HepG2 (cell line): ENCODE data around the gene SLC48A1. TPM values are rescaled to one million over a fixed set of nuclear protein-coding genes. Genes with fewer than 3 reads are reported as not detected.

Experiments
- FOSL2 ChIP-seq: sonication (generic); formaldehyde crosslinking; IDR thresholded peaks from 2 replicates; pipeline ENCODE4 v1.4.0; 2020; ENCODE audit warnings: missing genetic modification reagents
- FOXA3 ChIP-seq: IDR thresholded peaks from 2 replicates; pipeline ENCODE4 v1.6.1; 2016; ENCODE audit warnings: missing genetic modification reagents, missing compliant biosample characterization
- GATAD2A ChIP-seq: IDR thresholded peaks from 2 replicates; pipeline ENCODE4 v1.6.1; 2016
- KMT2A ChIP-seq: sonication (generic); formaldehyde crosslinking; IDR thresholded peaks from 2 replicates; pipeline ENCODE4 v1.4.0; 2020; ENCODE audit warnings: missing genetic modification reagents
- MTF1 ChIP-seq: sonication (generic); formaldehyde crosslinking; IDR thresholded peaks from 2 replicates; pipeline ENCODE4 v1.5.0; 2020; ENCODE audit warnings: missing genetic modification reagents
- NCOA2 ChIP-seq: sonication (generic); formaldehyde crosslinking; IDR thresholded peaks from 2 replicates; pipeline ENCODE4 v1.8.0; 2022; ENCODE audit warnings: inconsistent platforms
- NRL ChIP-seq: sonication (generic); formaldehyde crosslinking; IDR thresholded peaks from 2 replicates; pipeline ENCODE4 v1.5.0; 2020; ENCODE audit warnings: missing genetic modification reagents, mild to moderate bottlenecking, moderate library complexity, borderline replicate concordance
- PHF21A ChIP-seq: sonication (generic); formaldehyde crosslinking; IDR thresholded peaks from 2 replicates; pipeline ENCODE4 v1.5.0; 2020; ENCODE audit warnings: mild to moderate bottlenecking, missing genetic modification reagents
- POLR2A ChIP-seq, 2 experiments: IDR thresholded peaks; 2 replicates each; pipeline ENCODE4 v1.6.1; 2011; ENCODE audit warnings: low read depth in 2 of 2, low read length in 2 of 2, mild to moderate bottlenecking in 1 of 2, moderate library complexity in 1 of 2; ENCODE audit not compliant: insufficient read depth in 1 of 2
- PPARG ChIP-seq: conservative IDR thresholded peaks from 2 replicates; pipeline ENCODE4 v1.6.1; 2016; ENCODE audit warnings: missing biosample characterization, missing genetic modification reagents
- SP5 ChIP-seq: IDR thresholded peaks from 2 replicates; pipeline ENCODE4 v1.6.1; 2016; ENCODE audit warnings: low read depth, borderline replicate concordance
- SUZ12 ChIP-seq: fragments of 150-350 bp; IDR thresholded peaks from 2 replicates; pipeline ENCODE4 v1.6.1; 2014; ENCODE audit warnings: low read depth, low read length
- TAF1 ChIP-seq: sonication (generic); formaldehyde crosslinking; IDR thresholded peaks from 2 replicates; pipeline ENCODE4 v1.4.0; 2020; ENCODE audit warnings: missing genetic modification reagents
- TCF7 ChIP-seq: sonication (generic); IDR thresholded peaks from 2 replicates; pipeline ENCODE4 v1.6.1; 2016; ENCODE audit warnings: antibody characterized with exemption, low read depth
- YEATS4 ChIP-seq: sonication (generic); formaldehyde crosslinking; IDR thresholded peaks from 2 replicates; pipeline ENCODE4 v1.4.0; 2020; ENCODE audit warnings: missing genetic modification reagents, borderline replicate concordance
- ZBTB38 ChIP-seq: sonication (generic); formaldehyde crosslinking; IDR thresholded peaks from 2 replicates; pipeline ENCODE4 v1.5.1; 2020; ENCODE audit warnings: mild to moderate bottlenecking, missing genetic modification reagents
- ZNF251 ChIP-seq: sonication (generic); formaldehyde crosslinking; IDR thresholded peaks from 2 replicates; pipeline ENCODE4 v1.9.0; 2021; ENCODE audit warnings: mild to moderate bottlenecking, missing genetic modification reagents
- ZNF331 ChIP-seq: sonication (generic); formaldehyde crosslinking; IDR thresholded peaks from 2 replicates; pipeline ENCODE4 v1.4.0; 2020; ENCODE audit warnings: missing genetic modification reagents
- ZNF589 ChIP-seq: sonication (generic); formaldehyde crosslinking; conservative IDR thresholded peaks from 2 replicates; pipeline ENCODE4 v1.8.0; 2022; ENCODE audit warnings: mild to moderate bottlenecking, moderate library complexity, missing genetic modification reagents
- ZNF615 ChIP-seq: sonication (generic); formaldehyde crosslinking; IDR thresholded peaks from 2 replicates; pipeline ENCODE4 v1.5.0; 2020; ENCODE audit warnings: mild to moderate bottlenecking, missing genetic modification reagents, borderline replicate concordance
- polyA plus RNA-seq, 8 experiments: library from polyadenylated mRNA; depleted of rRNA in 3 of 8; stranded (reverse) in 7 of 8; unstranded in 1 of 8; fragments of >200 nt; fragmentation: Illumina TruSeq in 4 of 8; extraction: Trizol in 4 of 8; gene quantifications; 2 replicates each; pipeline versions ENCODE4 v1.2.1 to v1.2.3, GENCODE V29; 2011 to 2016; ENCODE audit warnings: low read depth in 4 of 8, missing spikeins in 1 of 8, mixed read lengths in 1 of 8; ENCODE audit not compliant: insufficient read depth in 1 of 8
- total RNA-seq, 5 experiments: library from RNA; depleted of rRNA; stranded (reverse); fragments of >200 nt; fragmentation: Illumina TruSeq; extraction: Trizol; gene quantifications; 2 replicates each; pipeline ENCODE4 v1.2.3, GENCODE V29; 2016; ENCODE audit warnings: low read depth in 1 of 5
- TF ChIP-seq, protein P1 (sequence below): sonication (generic); formaldehyde crosslinking; IDR thresholded peaks from 2 replicates; pipeline ENCODE4 v1.4.0; 2020; ENCODE audit warnings: missing genetic modification reagents
- TF ChIP-seq, protein P2 (sequence below): IDR thresholded peaks from 2 replicates; pipeline ENCODE4 v1.6.1; 2016; ENCODE audit warnings: mild to moderate bottlenecking, missing biosample characterization, missing genetic modification reagents
- TF ChIP-seq, protein P3 (sequence below): sonication (generic); formaldehyde crosslinking; IDR thresholded peaks from 2 replicates; pipeline ENCODE4 v1.4.0; 2020; ENCODE audit warnings: missing genetic modification reagents, low read depth, mild to moderate bottlenecking, borderline replicate concordance
- TF ChIP-seq, protein P4 (sequence below): sonication (generic); formaldehyde crosslinking; IDR thresholded peaks from 2 replicates; pipeline ENCODE4 v1.4.0; 2020; ENCODE audit warnings: missing genetic modification reagents
- TF ChIP-seq, protein P5 (sequence below), 2 experiments: sonication (generic) in 1 of 2; formaldehyde crosslinking in 1 of 2; IDR thresholded peaks; 2 replicates each; pipeline versions ENCODE4 v1.4.0 to v1.6.1; 2018 to 2020; ENCODE audit warnings: missing genetic modification reagents in 2 of 2, borderline replicate concordance in 1 of 2, low read depth in 1 of 2, mild to moderate bottlenecking in 1 of 2, missing biosample characterization in 1 of 2

The SLC48A1 gene
- total and polyA plus RNA-seq, 2 of the 13 experiments (the other 11 are each of a cell fraction or from before 2014, with no cell fraction given): 2.2 to 3.7 TPM

DNA sequence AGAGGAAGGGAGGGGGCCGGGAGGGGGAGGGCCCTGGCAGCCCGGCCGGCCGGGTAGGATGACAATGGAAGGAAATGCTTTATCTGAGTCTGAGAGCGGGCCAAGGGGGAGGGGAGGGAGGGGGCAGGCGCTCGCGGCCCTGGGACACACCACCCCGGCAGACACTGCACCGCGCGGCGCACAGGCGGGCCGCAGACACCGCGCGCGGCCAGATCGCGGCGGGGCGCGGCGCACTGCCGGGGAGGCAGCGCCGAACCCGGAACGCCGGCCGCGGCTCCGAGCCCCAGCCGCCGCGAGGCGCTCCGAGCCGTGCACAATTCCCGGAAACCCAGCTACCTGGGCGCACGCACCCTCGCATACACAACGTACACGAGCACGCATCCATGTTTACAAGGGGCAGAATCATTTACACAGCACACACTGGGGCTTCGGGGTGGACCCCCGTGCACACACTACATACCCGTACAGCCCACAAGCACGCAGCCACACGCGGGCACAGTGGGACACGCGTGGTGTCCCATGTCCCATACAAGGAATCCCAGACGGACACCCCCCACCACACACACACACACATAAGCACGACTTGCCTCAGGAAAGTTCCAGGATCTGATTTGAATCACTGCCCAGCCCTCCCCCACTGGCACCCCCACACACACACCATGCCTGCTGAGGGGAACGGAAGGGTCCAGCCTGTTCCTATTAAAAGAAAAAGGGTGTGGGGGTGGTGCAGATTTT is 47.0 kb downstream of the SLC48A1 start, which contains the start of gene HDAC7 (continued):
- TF ChIP-seq ZNF251 (CRISPR knock-in tag) (no peak), NRL (CRISPR knock-in tag) (0 out of 2 replicates have a peak, but pooled peaks have one; percentile 23), NCOA2 (CRISPR knock-in tag) (peak; percentile 24; the same call in 1 of the 2 replicates), ZNF615 (CRISPR knock-in tag) (no peak), PHF21A (CRISPR knock-in tag) (no peak; the same call in 1 of the 2 replicates), YEATS4 (no peak), FOXA3 (peak; percentile 52), POLR2A (IDR thresholded peaks at IDR 0.05; ENCODE audit: insufficient read depth in 1 of 2, low read depth in 2 of 2, low read length in 2 of 2) (peak in 1 of 2 experiments; percentile 56; a peak in 2 of 4 replicates), SP5 (CRISPR knock-in tag) (no peak), ZNF331 (CRISPR knock-in tag) (peak; percentile 16; the same call in 1 of the 2 replicates), MTF1 (CRISPR knock-in tag) (no peak), GATAD2A (CRISPR knock-in tag) (peak; percentile 32; the same call in 1 of the 2 replicates), ZNF589 (CRISPR knock-in tag) (0 out of 2 replicates have a peak, but pooled peaks have one; percentile 38), TAF1 (CRISPR knock-in tag) (peak; percentile 50), ZBTB38 (CRISPR knock-in tag) (0 out of 2 replicates have a peak, but pooled peaks have one; percentile 12), SUZ12 (no peak), TCF7 (no peak), PPARG (CRISPR knock-in tag) (no peak), FOSL2 (CRISPR knock-in tag) (no peak), KMT2A (CRISPR knock-in tag) (0 out of 2 replicates have a peak, but pooled peaks have one; percentile 40)
- TF ChIP-seq, protein P1, sequence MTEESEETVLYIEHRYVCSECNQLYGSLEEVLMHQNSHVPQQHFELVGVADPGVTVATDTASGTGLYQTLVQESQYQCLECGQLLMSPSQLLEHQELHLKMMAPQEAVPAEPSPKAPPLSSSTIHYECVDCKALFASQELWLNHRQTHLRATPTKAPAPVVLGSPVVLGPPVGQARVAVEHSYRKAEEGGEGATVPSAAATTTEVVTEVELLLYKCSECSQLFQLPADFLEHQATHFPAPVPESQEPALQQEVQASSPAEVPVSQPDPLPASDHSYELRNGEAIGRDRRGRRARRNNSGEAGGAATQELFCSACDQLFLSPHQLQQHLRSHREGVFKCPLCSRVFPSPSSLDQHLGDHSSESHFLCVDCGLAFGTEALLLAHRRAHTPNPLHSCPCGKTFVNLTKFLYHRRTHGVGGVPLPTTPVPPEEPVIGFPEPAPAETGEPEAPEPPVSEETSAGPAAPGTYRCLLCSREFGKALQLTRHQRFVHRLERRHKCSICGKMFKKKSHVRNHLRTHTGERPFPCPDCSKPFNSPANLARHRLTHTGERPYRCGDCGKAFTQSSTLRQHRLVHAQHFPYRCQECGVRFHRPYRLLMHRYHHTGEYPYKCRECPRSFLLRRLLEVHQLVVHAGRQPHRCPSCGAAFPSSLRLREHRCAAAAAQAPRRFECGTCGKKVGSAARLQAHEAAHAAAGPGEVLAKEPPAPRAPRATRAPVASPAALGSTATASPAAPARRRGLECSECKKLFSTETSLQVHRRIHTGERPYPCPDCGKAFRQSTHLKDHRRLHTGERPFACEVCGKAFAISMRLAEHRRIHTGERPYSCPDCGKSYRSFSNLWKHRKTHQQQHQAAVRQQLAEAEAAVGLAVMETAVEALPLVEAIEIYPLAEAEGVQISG (CRISPR knock-in tag): peak; percentile 63; the same call in 1 of the 2 replicates
- TF ChIP-seq, protein P2, sequence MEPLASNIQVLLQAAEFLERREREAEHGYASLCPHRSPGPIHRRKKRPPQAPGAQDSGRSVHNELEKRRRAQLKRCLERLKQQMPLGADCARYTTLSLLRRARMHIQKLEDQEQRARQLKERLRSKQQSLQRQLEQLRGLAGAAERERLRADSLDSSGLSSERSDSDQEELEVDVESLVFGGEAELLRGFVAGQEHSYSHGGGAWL (CRISPR knock-in tag): 0 out of 2 replicates have a peak, but pooled peaks have one; percentile 36
- TF ChIP-seq, protein P3, sequence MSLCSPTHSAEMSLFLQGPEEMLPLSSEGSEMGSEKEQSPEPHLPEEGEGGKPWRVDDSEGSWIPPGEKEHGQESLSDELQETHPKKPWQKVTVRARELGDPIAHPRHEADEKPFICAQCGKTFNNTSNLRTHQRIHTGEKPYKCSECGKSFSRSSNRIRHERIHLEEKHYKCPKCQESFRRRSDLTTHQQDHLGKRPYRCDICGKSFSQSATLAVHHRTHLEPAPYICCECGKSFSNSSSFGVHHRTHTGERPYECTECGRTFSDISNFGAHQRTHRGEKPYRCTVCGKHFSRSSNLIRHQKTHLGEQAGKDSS (CRISPR knock-in tag): 0 out of 2 replicates have a peak, but pooled peaks have one; percentile 36
- TF ChIP-seq, protein P4, sequence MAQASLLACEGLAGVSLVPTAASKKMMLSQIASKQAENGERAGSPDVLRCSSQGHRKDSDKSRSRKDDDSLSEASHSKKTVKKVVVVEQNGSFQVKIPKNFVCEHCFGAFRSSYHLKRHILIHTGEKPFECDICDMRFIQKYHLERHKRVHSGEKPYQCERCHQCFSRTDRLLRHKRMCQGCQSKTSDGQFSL (CRISPR knock-in tag): peak; percentile 67; the same call in 1 of the 2 replicates
- TF ChIP-seq, protein P5, sequence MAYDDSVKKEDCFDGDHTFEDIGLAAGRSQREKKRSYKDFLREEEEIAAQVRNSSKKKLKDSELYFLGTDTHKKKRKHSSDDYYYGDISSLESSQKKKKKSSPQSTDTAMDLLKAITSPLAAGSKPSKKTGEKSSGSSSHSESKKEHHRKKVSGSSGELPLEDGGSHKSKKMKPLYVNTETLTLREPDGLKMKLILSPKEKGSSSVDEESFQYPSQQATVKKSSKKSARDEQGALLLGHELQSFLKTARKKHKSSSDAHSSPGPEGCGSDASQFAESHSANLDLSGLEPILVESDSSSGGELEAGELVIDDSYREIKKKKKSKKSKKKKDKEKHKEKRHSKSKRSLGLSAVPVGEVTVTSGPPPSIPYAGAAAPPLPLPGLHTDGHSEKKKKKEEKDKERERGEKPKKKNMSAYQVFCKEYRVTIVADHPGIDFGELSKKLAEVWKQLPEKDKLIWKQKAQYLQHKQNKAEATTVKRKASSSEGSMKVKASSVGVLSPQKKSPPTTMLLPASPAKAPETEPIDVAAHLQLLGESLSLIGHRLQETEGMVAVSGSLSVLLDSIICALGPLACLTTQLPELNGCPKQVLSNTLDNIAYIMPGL (CRISPR knock-in tag; IDR thresholded peaks at IDR 0.05; ENCODE audit: borderline replicate concordance in 1 of 2, low read depth in 1 of 2): peak; percentile 44 to 59; a peak in 2 of 4 replicates
